GM18498 (cell line): ENCODE results near the gene EPPIN.
"Not testable (repeated sequence)": the region's sequence is repeated elsewhere in the genome, so short reads cannot be mapped to it uniquely, and the experiment has no call there.

ENCODE experiments used
- ATAC-seq: cut with Tn5 transposase; IDR thresholded peaks from one replicate; pipeline ENCODE4 v1.9.1; 2021; ENCODE audit warnings: mild to moderate bottlenecking, moderate library complexity; ENCODE audit not compliant: unreplicated experiment

EPPIN gene

GRCh38 chr20:45547206-45547770, at the start of gene EPPIN:
EPPIN (minus strand) TSS chr20:45547401; CDS start chr20:45547357, 44 bp downstream.
- no peak for ATAC-seq

DNA sequence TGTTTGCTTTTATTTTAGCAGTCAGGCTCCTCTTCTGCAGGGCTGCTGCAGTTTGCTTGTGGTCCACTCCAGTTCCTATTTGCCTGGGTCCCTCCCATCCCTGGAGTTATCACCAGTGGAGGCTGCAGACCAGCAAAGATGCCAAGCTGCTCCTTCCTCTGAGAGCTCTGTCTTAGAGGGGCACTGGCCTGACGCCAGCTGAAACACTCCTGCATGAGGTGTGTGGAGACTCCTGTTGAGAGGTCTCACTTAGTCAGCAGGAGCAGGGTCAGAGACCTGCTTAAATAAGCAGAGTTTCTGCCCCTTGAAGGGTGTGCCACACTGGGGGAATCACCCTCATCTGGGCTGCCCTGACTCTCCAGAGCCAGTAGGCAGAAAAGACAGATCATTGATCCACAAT, 48.0 kb upstream of the EPPIN start:
- no peak for ATAC-seq

DNA sequence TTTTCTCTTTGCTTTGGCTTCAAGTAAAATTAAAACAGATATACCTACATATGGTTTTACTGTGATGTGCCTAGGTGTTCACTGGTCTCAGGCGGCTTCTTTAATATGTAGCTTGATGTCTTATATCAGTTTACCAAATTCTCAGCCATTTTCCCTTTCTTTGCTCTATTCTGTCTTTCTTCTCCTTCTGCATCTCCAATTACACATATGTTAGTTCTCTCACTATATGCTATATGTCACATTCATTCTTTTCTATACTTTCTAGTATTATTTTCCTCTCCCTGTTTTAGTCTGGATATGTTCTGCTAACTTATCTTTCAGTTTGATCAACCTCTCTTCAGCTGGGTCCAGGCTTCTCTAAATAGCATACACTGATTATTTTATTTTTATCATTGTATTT, 46.3 kb upstream of the EPPIN start:
- no peak for ATAC-seq

- ATAC-seq, result no peak
Observed at GRCh38 chr20:45592574-45593189, 45.5 kb upstream of the EPPIN start.

GRCh38 chr20:45589725-45590124, 42.5 kb upstream of the EPPIN start:
- no peak for ATAC-seq

DNA sequence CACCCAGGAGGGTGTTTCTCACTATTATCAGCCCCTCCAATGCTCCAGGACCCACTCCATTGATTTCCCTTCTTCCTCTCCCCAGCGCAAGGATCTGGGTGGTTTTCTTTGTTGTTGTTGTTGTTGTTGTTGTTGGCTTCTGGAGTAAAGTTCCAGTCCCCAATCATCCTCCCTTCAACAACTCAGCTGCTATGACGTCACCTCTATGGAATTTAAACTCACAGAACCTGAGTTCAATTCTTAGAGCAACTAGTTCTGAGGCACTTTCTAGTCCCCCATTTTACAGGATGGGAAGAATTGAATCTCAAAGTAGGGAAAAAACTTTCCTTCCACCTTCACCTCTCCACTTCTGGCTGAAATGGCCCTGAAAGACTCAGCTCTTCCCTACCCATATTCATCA, 41.6 kb upstream of the EPPIN start:
- ATAC-seq, result no peak

GRCh38 chr20:45585986-45586385, 38.8 kb upstream of the EPPIN start:
- not testable (repeated sequence) for ATAC-seq

GRCh38 chr20:45584294-45584693, 37.1 kb upstream of the EPPIN start:
- not testable (repeated sequence) for ATAC-seq

GRCh38 chr20:45583502-45583901, 36.3 kb upstream of the EPPIN start:
- ATAC-seq, result no peak

DNA sequence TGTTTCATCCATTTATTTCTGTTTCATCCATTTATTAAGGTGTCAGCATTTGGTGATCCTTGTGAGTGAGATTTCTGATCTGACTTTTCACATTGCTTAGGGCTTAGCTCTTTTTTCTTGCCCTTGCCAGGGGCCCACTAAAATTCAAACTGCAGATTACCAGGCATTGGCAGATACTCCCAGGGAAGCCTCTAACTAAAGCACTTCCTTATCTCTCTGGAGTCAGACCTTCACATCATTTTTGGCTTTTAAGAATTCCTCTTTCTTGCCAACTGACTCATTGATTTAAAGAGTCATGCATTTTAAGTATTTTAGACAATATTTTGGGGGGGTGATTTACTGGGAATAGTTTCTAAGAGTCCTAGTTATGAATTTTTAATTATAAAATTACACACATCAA, 34.5 kb upstream of the EPPIN start:
- ATAC-seq, result no peak

GRCh38 chr20:45579184-45579583, 32.0 kb upstream of the EPPIN start, which contains the start of gene WFDC8:
WFDC8 (minus strand) TSS chr20:45579284; CDS start chr20:45579247, 37 bp downstream.
- no peak for ATAC-seq

DNA sequence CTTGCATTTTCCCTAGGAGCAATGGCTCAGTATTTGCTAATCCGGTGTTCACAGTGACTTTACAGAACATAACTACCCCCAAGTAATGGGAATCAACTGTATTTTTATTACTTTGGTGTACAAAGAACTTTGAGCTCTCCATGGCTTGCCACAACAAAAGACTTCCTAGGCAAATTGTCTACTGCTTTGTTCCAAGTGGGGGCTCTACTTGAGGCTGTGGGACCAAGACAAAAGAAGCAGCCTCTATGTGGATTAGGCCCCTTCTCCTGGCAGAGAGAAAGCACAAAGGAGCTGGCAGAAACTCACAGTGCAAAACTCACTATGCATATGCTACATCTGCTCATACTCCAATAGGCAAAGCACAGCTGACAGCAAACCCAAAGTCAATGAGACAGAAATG, 31.0 kb upstream of the EPPIN start:
- no peak for ATAC-seq

- no peak for ATAC-seq
Observed at GRCh38 chr20:45576995-45577394, 29.8 kb upstream of the EPPIN start.

DNA sequence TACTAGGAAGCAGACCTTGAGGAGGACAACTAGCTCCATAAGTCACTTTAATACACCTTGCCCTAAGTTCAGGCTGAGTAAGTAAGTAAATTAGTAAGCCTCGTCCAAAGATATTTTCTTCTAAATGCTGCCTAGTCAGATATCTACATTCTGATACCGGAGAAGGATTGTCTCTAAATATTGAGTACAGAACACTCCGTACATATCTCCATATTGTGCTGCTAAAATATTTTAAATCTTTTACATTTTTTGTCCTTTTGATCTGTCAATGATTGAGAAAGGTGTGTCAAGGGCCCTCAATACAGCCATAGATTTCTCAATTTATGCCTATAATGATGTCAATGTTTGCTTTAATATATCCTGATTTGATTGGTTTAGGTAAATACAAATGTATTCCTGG, 28.7 kb upstream of the EPPIN start:
- no peak for ATAC-seq

GRCh38 chr20:45569650-45570049, 22.4 kb upstream of the EPPIN start:
- not testable (repeated sequence) for ATAC-seq

GRCh38 chr20:45564760-45565276, 17.6 kb upstream of the EPPIN start:
- ATAC-seq, result no peak

- no peak for ATAC-seq
Observed at GRCh38 chr20:45555198-45555597, 8.0 kb upstream of the EPPIN start.

DNA sequence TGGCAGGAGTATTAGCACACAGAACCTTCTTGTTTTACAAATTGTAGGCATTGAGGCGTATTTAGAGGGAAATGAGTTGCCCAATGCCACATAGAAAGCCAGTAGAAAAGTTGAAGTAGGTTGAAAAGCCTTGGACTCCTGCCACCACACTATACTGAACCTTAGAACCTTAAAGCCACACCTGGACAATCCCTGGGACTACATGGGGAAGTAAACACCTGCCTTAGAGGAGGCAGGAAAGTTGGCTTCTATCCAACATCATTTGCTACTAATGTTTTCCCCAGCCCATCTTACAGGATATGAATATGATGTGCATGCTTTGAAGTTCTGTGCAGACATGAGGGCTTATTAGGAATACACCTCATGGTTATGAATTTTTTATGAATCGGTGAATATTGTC, 5.3 kb upstream of the EPPIN start:
- ATAC-seq, result no peak

DNA sequence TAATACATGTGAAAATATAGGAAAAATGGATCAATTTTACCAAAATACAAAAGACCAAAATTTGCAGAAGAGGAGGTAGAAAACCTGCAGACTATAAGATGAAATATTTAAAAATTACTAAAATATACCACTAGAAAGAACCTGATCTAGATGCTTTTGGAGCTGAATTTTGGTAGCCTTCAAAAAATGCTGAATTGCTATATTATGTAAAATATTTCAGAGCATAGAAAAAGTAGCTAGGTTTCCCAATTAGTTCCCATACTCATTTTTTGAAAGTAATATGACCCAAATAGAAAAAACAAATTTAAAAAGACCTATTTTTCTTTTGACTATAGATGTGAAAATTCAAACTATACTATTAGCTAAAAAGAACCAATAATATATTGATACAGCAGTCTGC, 3.6 kb upstream of the EPPIN start:
- no peak for ATAC-seq

GRCh38 chr20:45548410-45548809, 1.2 kb upstream of the EPPIN start:
- no peak for ATAC-seq

DNA sequence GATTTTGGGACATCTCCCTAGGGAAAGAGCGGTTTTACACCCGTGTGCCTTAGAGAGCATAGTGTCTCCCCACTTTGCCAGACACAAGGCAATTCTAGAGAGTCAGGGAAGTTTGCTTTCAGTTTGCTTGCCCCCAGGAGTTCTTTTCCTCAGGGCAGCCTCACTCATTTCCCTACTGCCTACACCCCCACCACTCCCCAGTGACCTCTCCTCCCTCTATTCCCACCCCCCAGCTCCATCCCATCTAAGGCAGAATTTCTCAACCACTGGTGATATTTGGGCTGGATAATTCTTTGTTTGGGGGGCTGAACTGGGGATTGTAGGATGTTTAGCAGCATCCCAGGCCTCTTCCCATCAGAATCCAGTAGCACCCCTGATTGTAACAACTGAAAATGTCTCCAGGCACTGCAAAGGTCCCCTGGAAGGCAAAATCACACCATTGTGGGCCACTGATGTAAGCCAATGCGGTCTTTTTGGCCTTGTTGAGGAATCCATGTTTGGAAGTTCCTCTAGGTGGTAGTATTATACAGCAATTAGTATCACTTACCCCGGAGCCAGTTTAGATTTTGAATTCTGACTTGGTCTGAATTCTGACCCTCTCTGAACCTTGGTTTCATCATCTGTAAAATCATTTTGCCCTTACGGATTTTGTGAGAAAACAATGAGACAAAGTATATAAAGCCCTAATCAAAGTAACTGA, 1.3 kb downstream of the EPPIN start:
- no peak for ATAC-seq

DNA sequence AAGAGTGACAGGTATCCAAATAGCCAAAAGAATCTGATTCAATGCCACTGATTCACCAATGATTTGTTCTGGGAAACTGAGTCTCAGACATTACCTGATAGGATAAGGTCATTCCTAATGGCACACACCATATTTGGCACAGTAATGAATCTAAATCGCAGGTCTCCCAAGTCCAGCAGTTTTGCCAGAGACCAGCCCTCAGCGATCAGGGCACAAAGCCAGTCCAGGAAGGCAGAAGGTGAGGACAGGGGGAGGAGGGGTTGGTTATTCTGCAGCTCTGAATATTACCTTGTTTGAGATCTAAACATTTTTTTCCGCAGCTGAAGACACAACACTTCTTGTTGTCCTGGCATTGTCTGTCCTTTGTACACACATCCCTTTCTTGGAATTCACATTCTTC, 1.9 kb downstream of the EPPIN start:
- ATAC-seq, result no peak
